Measurements from ENCODE around the gene MIAT. TPM values are rescaled to one million over a fixed set of nuclear protein-coding genes. Genes with fewer than 3 reads are reported as not detected.
"Not testable (repeated sequence)": the region's sequence is repeated elsewhere in the genome, so short reads cannot be mapped to it uniquely, and the experiment has no call there.

MIAT gene
- total RNA-seq, 1 donor from 2014 or later, result 7.0 TPM

GRCh38 chr22:26612652-26613051 is 44.7 kb upstream of the MIAT start:
- DNase-seq (ENCODE audit: low spot score in 2 of 2, unreplicated experiment in 2 of 2), result no peak
- TF ChIP-seq CTCF (IDR thresholded peaks at IDR 0.05; ENCODE audit: unreplicated experiment), result no peak
- H3K9me3 Mint-ChIP-seq, result no peaks in the 10 kb centered on the region
- H3K27ac Mint-ChIP-seq, result no peak overlapping the region
- no peak overlapping the region for H3K4me3 Mint-ChIP-seq
- no peaks in the 10 kb centered on the region for H3K36me3 Mint-ChIP-seq
- peaks cover 11% of the 10 kb centered on the region for H3K4me1 Mint-ChIP-seq
- peaks cover 59% of the 10 kb centered on the region for H3K27me3 Mint-ChIP-seq (ENCODE audit: low read depth)

- H3K27ac Mint-ChIP-seq; H3K36me3 Mint-ChIP-seq; DNase-seq (ENCODE audit: low spot score in 2 of 2, unreplicated experiment in 2 of 2); H3K4me3 Mint-ChIP-seq; H3K9me3 Mint-ChIP-seq: not testable (repeated sequence)
- peaks cover 56% of the 10 kb centered on the region for H3K27me3 Mint-ChIP-seq (ENCODE audit: low read depth)
- H3K4me1 Mint-ChIP-seq, result peaks cover 13% of the 10 kb centered on the region
Measured at GRCh38 chr22:26613753-26614152, 43.6 kb upstream of the MIAT start.

- Mint-ChIP-seq H3K9me3 (no peaks in the 10 kb centered on the region), H3K27ac (no peak overlapping the region), H3K4me1 (peaks cover 13% of the 10 kb centered on the region), H3K27me3 (ENCODE audit: low read depth) (peaks cover 50% of the 10 kb centered on the region), H3K4me3 (no peak overlapping the region), H3K36me3 (no peaks in the 10 kb centered on the region)
- TF ChIP-seq CTCF (IDR thresholded peaks at IDR 0.05; ENCODE audit: unreplicated experiment), result no peak
- no peak for DNase-seq (ENCODE audit: low spot score in 2 of 2, unreplicated experiment in 2 of 2)
Measured at GRCh38 chr22:26614322-26614721, 43.1 kb upstream of the MIAT start.

- H3K4me1 Mint-ChIP-seq, result peaks cover 14% of the 10 kb centered on the region
- H3K27me3 Mint-ChIP-seq (ENCODE audit: low read depth), result peaks cover 45% of the 10 kb centered on the region
Measured at GRCh38 chr22:26615149-26615548, 42.2 kb upstream of the MIAT start.

GRCh38 chr22:26615830-26616435 is 41.5 kb upstream of the MIAT start:
- peaks cover 14% of the 10 kb centered on the region for H3K4me1 Mint-ChIP-seq
- no peak for TF ChIP-seq CTCF (IDR thresholded peaks at IDR 0.05; ENCODE audit: unreplicated experiment)
- H3K9me3 Mint-ChIP-seq, result no peaks in the 10 kb centered on the region
- no peak overlapping the region for H3K27ac Mint-ChIP-seq
- no peaks in the 10 kb centered on the region for H3K36me3 Mint-ChIP-seq
- H3K4me3 Mint-ChIP-seq, result no peak overlapping the region
- peaks cover 45% of the 10 kb centered on the region for H3K27me3 Mint-ChIP-seq (ENCODE audit: low read depth)
- no peak for DNase-seq (ENCODE audit: low spot score in 2 of 2, unreplicated experiment in 2 of 2)

More at GRCh38 chr22:26615149-26615548, 42.2 kb upstream of the MIAT start:
- no peak overlapping the region for H3K4me3 Mint-ChIP-seq
- H3K36me3 Mint-ChIP-seq, result no peaks in the 10 kb centered on the region
- DNase-seq (ENCODE audit: low spot score in 2 of 2, unreplicated experiment in 2 of 2), result no peak
- TF ChIP-seq CTCF (IDR thresholded peaks at IDR 0.05; ENCODE audit: unreplicated experiment), result no peak
- H3K27ac Mint-ChIP-seq, result no peak overlapping the region
- H3K9me3 Mint-ChIP-seq, result no peaks in the 10 kb centered on the region

GRCh38 chr22:26616650-26617049 is 40.7 kb upstream of the MIAT start:
- TF ChIP-seq CTCF (IDR thresholded peaks at IDR 0.05; ENCODE audit: unreplicated experiment), result no peak
- Mint-ChIP-seq H3K27me3 (ENCODE audit: low read depth) (peaks cover 45% of the 10 kb centered on the region), H3K27ac (no peak overlapping the region), H3K36me3 (no peaks in the 10 kb centered on the region), H3K9me3 (no peaks in the 10 kb centered on the region), H3K4me1 (peaks cover 14% of the 10 kb centered on the region), H3K4me3 (no peak overlapping the region)
- DNase-seq (ENCODE audit: low spot score in 2 of 2, unreplicated experiment in 2 of 2), result no peak

Data from mesothelial cell of epicardium (in vitro differentiated cells).